GM18907 (cell line): ENCODE measurements around the gene GALNT1.

Experiments used
- ATAC-seq: cut with Tn5 transposase; IDR thresholded peaks from one replicate; pipeline ENCODE4 v1.9.1; 2021; ENCODE audit warnings: mild to moderate bottlenecking, moderate library complexity; ENCODE audit not compliant: unreplicated experiment

Gene GALNT1

DNA sequence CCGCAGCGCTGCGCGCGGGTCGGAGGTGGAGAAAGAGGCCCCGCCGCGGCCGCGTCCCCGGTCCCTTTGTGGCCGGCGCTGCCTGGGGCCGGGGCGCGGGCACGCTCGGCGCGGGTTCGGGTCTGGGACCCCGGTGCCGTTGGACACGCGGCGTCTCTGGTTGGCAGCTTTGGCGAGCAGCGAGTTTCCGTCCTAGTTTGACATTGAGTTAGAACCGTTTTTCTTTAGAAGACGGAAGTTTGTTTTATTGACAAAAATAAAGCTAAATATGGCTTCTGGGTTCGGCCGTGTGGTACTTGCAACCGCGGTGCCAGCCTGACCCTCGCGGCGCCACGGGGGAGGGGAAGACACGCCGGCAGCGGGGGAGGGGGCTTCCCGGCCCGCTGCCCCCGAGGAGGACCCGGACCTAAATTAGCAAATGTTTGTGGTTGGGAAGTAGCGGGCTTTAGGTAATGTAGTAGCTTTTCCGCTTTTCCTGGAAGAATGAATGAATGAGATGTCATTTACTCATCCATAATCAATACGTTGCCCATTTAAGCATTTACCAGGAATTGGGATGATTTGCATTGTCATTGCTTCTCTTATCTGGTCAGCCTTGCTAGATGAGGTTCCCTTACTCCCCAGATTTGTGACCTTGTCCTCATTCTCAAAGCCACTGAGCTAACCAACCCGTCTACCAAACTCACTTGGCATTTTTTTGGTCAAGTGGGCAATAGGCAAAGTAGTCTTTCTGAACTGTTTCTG, 530 bp downstream of the GALNT1 start:
- no peak for ATAC-seq

GRCh38 chr18:35582899-35583558, 1.5 kb downstream of the GALNT1 start:
- ATAC-seq = no peak

DNA sequence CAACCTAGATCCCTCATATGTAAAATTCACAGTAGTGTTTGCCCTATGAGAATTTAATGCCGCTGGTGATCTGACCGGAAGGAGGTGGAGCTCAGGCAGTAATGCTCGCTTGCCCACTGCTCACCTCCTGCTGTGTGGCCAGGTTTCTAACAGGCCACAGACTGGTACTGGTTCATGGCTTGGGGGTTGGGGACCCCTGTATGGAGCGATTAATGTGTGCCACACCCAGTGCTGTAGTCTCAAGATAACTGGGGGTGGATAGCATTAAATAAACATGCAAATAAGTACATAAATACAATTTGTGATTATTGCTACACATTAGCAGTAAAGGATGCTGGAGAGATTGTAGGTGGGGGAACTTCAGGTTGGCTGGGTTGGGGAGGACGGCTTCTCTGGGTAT, 3.2 kb downstream of the GALNT1 start:
- ATAC-seq = no peak

GRCh38 chr18:35585608-35586007, 4.1 kb downstream of the GALNT1 start:
- no peak for ATAC-seq

- no peak for ATAC-seq
Observed at GRCh38 chr18:35588122-35588521, 6.6 kb downstream of the GALNT1 start.

- ATAC-seq = no peak
Observed at GRCh38 chr18:35588995-35589394, 7.5 kb downstream of the GALNT1 start.

- ATAC-seq = no peak
Observed at GRCh38 chr18:35589546-35589945, 8.0 kb downstream of the GALNT1 start.

DNA sequence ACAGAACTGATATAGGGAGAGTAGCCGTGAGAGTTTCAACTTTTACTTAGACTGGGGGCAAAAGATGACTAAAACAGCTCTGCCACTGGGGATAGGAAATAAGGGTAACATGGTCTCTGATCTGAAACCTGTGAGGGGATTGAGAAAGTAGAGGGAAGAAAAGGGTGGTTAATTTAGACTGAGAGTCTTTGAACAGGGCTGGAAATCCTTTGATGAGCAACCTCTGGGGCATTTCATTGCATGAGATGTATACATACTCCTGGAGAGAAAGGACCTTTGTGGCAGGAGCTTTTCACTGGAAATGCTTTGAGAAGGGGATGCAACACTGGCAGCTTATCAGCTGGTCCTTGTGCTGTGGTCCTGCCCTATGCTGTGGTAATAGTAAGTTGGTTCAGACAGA, 9.4 kb downstream of the GALNT1 start:
- ATAC-seq = no peak

DNA sequence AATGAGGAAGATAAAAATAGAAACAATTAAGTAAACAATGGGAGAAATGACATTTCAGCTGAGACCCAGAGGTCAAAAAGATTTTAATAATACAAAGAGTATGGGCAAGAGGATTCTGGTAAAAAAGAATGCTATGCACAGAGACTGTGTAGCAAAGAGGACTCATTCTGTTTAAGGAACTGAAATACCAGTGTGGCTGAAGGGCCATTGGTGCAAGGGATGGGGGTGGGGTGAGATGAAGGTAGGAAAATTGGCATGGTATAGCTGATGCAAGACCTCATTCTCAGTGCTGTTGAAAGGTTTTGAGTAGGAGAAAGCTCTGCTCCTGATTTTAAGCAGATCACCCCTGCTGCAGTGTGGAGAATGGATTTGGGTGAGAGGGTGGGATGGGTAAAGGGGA, 10.8 kb downstream of the GALNT1 start:
- ATAC-seq = peak; percentile 99

DNA sequence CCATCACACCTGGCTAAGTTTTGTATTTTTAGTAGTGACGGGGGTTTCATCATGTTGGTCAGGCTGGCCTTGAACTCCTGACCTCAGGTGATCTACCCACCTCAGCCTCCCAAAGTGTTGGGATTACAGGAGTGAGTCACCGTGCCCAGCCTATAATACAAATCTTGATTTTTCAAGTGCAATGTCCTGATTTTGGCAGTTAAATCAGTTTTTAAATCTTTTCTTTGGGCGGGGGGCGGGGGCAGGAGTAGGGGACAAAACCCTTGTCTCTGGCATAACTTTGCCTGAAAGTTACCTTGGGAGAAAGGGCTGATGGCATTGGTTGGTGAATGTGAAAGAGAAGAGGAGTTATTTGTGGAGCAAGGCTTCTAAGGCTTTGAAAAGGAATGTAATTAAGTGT, 12.3 kb downstream of the GALNT1 start:
- no peak for ATAC-seq

GRCh38 chr18:35597758-35598157, 16.2 kb downstream of the GALNT1 start:
- no peak for ATAC-seq

GRCh38 chr18:35602193-35602820, 20.8 kb downstream of the GALNT1 start:
- no peak for ATAC-seq

DNA sequence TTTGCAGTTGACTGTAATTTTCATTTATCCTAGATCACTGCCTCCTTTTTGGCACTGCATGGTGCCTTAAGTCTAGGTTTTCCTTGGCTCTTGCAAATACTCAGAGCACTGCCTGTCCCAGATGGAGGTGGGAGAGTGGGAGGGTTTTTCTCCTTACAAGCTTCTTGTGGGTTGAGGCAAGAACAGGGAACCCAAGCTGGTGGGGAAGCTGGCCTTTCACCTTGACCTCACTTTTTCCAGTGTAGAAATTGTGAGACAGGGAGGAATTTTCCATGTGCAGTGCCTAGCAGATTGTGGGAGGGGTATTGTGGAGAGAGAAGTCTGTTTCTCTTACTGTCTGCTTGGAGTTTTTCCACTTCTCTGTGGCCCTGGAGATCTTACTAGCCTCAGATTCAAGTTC, 21.5 kb downstream of the GALNT1 start:
- ATAC-seq = no peak

- ATAC-seq = no peak
Observed at GRCh38 chr18:35603528-35603927, 22.0 kb downstream of the GALNT1 start.

DNA sequence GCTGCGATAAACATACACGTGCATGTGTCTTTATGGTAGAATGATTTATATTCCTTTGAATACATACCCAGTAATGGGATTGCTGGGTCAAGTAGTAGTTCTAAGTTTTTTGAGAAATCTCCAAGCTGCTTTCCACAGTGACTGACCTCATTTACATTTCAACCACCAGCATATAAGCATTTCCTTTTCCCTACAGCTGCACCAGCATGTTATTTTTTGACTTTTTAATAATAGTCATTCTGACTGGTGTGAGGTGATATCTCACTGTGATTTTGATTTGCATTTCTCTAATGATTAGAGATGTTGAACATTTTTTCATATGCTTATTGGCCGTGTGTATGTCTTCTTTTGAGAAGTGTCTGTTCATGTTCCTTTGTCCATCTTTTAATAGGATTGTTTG, 22.8 kb downstream of the GALNT1 start:
- no peak for ATAC-seq

GRCh38 chr18:35605686-35606417, 24.3 kb downstream of the GALNT1 start:
- no peak for ATAC-seq

GRCh38 chr18:35609236-35609635, 27.7 kb downstream of the GALNT1 start:
- no peak for ATAC-seq

- no peak for ATAC-seq
Observed at GRCh38 chr18:35610089-35610488, 28.5 kb downstream of the GALNT1 start.

DNA sequence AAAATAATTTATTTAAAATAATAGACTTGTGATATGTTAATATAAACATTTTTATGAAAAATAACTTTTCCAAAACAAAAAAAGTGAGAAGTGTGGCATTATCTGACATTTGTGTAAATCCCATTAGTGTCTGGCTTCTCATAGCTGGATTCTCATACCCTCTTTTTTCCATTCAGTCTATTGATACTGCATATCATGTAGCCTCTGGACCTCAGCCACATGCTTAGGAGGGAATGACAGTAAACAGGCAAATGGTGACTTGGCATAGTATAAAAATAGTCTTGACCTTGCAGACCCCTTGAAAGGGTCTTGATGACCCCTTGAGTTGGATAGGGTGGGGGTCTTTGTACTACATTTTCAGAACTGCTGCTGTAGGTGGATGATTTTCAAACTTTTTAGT, 29.2 kb downstream of the GALNT1 start:
- ATAC-seq = no peak

DNA sequence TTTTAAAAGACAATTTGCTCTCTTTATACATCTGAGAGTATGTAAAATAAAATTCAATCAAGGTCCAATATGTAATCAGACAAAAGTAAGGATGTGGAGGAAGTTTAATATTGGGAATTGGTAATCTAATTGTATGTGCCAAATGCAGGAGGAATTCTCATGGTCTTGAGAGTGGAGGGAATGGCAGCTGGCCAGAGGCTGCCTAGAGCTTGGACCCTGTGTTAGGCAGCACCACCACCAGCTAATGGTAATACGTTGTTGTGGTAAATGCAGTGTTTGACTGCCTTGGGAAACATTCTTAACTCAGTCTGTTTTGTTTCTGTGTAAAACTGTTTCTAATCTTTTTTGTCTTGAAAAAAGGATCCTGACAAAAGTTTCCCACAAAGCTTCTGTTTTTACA, 30.0 kb downstream of the GALNT1 start:
- ATAC-seq = no peak

DNA sequence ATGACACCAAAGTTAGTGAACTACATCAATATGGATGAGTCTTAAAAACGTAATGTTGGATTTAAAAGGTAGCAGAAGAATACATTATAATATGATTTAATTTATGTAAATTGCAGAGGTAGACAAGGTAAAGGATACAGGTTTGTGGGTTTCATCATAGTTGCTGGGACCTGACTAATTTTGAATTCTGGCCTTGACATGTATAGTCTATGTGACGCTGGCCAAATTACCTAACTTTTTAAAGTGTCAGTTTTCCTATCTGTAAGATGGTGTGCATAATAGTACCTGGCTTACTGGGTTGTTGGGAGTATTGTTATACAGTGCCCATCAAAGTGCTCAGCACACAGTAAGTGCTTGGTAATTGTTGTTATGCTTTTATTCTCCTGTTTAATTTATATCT, 34.5 kb downstream of the GALNT1 start:
- no peak for ATAC-seq
